IPS-NIHi7 (cell line): ENCODE data around the gene WRAP73.

Experiments used
- DNase-seq: peaks from one replicate; pipeline ENCODE4 v3.0.0; 2012; ENCODE audit warnings: mixed read lengths; ENCODE audit errors: extremely low spot score

Gene WRAP73

DNA sequence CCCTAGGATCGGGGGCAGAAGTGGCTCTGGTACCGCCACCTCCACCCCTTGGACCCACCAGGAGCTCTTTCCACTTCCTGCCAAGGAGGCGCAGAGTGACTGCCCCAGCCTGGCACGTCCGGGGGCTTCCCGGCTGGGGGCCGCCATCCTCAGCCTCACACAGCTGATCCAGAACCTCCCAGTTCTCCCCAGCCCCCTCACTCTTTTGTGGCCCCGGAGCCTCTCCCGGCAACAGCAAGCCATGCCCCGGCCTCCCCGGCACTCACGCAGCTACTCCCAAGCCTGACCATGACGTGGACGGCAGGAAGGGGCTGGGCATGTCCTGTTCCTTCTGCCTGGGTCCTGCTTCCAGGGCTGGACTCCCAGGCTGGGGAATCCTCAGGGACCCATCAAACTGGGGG, 19.5 kb upstream of the WRAP73 start:
- no peak for DNase-seq

DNA sequence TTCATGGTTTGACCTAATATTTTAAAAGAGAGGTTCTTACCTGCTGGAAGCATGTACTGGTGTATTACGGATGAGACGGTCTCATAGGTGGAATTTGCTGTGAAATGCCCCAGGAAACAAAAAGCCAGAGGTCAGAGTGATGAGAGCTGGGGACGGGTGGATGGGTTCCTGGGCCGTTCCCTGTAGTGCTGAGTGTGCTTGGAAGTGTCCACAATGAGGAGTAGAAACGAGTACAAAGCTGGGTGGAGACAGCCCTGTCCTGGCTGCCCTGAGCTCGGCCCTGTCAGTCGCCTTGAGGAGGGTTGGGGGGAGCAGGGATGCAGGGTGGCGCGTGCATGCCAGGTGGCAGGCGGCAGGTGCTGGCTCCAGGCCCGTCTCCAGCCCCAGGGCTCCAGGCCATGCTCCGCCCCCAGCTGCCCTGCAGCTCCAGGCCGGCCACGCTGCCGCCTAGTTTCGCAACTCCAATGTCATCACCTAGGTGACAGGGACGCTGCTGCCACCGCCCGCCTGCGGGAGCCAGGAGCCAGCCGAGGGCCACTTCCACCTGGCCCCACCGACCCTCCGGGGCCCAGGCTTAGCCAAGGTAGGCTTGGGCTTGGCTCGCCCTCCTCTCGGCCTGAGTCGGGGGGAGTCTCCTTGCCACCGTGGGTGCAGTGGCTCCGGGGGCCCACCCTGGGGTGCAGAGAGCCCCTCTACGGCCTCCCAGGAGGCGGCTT, 18.8 kb upstream of the WRAP73 start:
- peak; percentile 75 for DNase-seq

DNA sequence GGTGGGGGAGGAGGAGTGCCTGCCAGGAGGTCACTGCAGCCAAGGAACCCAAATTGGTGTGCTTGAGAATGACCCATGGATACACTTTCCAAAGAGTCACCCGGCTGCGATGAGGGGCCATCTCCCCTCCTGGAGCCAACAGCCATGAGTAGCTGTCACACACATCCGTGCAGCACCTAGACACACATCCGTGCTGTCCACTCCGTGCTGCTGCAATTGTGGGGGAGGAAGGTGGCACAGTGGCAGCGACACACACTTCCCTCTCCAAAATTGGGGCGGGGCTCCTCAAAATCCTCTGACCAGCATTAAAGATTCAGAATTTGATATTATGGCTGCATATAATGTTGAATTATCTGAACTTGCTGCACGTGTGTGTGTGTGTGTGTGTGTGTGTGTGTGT, 18.2 kb upstream of the WRAP73 start:
- no peak for DNase-seq

DNA sequence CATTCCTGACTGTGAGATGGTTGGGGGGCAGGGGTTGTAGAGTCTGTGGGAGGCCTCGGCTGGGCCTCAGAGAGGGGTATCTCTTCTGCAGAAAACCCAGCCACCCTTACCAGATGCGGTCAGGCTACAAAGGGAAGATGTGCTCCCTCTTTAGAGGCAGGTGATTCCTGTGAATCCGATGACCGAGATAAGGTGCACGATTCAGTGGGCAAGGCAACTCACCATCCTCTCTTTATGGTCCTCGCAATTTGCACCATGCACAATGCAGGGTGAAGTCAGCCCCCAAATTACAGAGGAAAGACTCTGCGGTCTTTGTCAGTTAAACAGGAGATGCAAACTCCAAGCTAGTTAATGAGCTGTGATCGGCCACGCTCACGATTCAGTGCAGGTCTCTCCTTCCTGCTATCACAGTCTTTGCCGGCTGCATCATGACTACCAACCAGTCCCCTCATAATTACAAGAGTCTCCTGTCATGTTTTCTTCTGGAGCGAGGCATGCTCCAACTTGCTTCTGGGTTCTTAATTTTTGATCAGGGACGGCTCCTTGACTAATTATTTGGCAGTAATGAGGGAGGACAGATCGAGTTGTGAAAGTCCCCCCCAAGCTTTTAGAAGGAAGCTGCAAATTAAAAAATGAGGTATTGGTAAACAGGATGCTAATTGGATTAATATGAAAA, 14.9 kb upstream of the WRAP73 start:
- DNase-seq, result no peak

DNA sequence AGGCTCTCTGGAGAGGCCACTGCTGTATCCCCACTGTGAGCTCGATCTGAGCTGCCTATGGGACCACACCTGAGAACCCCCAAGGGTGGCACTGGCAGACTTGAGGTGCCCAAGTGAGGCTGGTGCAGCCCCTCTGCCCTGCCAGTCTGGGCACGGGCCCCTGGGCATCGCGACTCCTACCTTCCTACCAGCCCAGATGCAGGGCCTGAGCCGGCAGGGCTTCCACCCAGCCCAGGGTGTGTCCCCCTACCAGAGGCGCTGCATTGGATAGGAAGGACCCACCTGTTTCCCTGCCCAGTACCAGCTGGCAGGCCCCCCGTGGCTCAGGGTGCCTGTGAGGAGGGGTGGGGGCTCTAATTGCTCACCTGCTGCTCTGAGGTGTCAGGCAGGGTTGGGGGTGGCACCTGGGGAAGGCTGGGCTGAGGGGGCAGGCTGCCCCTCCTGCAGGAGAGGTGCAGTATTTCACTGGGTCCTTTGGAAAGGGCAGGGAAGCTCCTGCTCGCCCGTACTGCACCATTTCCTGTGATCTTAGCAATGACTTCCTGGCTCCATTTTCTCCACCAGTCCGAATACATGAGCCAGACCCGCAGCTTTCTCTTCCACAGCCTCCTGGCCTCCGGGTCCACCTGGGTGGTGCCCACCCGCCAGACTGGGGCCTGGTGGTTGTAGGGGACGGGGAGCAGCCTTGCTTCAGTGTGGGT, 14.2 kb upstream of the WRAP73 start:
- DNase-seq, result no peak

DNA sequence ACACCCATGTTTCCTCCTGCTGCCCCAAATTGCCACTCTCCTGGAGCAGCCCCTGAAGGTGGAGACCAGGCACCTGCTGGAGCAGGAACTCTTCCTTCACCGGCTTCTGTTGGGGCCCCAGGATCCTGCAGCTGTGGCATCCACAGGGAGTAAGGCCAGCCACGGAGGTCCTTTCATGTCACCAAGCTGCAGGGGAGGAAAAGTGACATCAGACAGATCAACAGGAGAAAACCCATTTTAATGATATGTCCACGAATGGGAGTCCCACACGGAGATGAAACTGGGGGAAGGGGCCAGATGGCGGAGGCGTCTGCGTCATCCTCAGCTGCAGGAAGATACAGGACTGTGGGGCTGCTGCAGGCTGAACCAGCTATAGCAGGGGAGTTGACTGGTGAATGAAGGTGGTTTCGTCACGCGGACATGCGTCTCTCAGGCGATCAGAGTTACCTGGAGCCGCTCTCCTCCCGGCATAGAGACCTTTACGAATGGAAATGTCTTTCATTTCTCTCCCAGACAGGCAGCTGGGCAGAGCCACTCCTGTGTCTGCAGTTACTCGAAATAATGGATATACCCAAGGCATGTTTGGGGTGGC, 12.3 kb upstream of the WRAP73 start:
- DNase-seq, result no peak

DNA sequence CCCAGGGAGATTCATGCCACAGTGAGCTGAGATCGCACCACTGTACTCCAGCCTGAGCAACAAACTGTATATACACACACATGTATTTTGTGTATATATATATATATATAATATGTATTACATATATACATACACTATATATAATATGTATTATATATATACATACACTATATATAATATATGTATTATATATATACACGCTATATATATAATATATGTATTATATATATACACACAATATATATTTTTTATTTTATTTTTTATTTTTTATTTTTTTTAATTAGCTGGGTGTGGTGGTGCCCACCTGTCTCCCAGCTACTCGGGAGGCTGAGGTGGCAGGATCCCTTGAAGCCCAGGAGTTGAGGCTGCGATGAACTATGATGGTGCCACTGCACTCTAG, 11.7 kb upstream of the WRAP73 start:
- no peak for DNase-seq

DNA sequence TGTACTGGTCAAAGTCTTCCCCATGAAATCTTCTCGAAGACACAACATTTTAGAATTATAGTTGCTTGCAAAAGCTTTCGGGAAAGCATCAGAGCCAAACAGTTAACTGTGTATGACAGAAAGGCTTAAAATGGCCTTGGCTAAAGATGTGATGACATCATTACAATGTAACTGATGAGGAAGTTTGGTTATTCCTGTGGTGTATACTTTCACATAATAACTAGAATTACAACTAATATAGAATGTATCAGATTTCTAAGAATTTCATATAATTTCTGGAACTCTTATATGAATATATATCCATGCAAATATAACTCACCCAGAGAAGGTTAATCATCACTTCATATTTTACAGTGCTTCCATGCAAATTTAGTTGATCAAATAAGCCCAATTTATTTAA, 10.8 kb upstream of the WRAP73 start:
- no peak for DNase-seq

DNA sequence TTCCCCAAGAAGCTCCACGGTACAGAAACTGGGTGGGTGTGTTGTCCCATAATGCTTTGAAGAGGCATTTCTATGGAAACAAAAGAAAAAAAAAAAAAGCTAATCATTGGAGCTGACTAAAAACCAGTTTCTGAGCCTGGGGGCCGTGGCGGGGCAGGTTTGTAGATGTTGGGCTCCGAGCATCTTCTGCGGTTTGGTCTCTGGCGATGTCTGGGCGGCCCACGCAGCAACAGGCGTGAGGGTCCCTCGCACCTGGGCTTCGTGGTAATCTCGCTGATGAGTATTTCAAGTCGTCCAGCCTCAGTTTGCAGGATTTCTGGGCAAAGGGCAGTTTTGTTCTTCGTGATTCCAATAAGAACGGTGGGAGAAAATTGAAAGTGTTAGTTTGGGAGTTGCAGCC, 9.2 kb upstream of the WRAP73 start:
- no peak for DNase-seq

DNA sequence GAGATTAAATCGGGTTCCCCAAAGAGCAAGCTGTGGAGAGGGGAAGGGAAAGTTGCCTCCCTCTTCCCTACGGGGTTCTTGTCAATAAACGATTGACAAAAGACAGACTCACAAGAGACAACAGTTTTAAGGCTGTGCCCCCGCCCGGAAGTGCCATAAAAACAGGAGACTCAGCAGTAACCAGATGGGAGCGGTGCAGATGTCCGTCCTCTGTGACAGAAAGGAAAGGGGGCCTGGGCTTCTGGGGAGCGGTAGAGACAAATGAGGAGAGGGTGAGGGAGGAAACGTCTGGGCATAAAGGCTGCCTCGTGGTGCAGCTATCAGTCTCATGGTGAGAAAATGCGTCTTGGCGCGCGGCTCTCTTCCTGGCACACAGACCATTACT, 8.3 kb upstream of the WRAP73 start:
- DNase-seq, result no peak

DNA sequence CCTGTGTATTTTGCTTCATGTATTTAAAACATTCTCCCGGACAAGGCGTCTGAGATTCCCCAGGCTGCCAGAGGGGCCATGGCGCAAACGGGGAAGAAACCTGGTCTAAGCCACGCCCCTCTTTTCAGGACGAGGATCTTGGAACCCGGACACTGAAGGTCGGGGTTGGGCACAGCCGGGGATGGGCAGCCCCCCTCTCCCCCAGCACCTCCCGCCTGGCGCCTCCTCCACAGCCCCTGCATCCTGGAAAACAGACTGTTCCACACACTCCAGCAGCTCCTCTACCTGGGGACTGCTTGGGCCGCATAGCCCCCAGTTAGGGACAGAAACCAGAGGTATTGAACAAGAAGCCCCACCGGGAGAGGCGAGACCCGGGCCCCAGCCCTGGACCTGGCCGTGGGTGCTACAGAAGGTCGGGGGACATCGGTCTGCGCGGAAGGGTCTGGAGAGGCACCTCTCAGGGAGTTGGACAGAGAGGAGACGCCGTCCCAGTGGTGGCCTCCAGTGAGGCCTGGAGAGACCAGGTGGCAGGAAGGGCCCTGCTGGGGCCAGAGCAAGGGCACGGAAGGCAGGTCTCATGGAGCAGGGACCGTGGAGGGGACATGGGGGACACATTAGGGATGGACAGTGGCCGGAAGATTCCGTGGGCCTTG, 7.8 kb upstream of the WRAP73 start:
- no peak for DNase-seq

DNA sequence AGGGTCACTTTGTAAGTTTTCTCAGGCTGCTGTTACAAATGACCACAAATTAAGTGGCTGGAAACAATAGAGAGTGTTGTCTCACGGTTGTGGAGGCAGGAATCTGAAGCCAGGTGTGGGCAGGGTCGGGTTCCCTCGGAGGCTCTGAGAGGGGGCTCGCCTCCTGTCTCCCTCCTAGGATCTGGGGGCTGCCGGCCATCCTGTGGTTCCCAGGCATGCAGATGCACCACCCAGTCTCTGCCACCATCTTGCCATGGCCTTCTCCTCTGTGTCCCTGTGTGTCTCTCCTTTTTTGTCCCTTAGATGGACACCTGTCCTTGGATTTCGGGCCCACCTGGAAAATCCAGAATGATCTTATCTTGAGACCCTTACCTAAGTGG, 7.2 kb upstream of the WRAP73 start:
- no peak for DNase-seq

DNA sequence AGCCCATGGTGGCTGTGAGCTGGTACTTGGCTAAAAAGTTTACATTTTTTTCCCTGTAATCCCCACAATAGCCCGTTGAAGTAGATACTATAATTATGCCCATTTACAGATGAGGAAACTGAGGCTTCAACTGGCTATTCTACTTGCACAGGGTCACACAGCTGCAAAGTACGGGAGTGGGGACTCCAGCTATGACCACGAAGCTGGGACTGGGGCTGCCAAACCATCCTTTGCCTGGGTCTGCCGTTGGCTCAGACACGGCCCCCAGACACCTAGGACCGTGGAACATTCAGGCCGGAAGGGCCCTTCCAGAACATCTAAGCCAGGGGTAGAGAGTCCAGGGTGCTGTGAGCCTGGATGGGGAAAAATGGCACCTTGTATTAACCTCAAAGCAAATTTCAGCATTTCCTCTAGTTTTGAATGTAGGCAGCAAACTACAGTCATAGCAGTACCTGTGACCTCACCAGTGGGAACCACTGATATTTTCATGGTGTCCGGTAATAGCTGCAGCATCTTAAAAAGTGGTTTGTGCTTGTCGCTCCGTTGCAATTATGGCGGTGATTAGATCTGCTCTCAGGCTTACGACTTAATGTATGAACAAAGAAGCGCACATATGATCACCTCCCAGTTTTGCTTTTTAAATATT, 6.7 kb upstream of the WRAP73 start:
- no peak for DNase-seq

DNA sequence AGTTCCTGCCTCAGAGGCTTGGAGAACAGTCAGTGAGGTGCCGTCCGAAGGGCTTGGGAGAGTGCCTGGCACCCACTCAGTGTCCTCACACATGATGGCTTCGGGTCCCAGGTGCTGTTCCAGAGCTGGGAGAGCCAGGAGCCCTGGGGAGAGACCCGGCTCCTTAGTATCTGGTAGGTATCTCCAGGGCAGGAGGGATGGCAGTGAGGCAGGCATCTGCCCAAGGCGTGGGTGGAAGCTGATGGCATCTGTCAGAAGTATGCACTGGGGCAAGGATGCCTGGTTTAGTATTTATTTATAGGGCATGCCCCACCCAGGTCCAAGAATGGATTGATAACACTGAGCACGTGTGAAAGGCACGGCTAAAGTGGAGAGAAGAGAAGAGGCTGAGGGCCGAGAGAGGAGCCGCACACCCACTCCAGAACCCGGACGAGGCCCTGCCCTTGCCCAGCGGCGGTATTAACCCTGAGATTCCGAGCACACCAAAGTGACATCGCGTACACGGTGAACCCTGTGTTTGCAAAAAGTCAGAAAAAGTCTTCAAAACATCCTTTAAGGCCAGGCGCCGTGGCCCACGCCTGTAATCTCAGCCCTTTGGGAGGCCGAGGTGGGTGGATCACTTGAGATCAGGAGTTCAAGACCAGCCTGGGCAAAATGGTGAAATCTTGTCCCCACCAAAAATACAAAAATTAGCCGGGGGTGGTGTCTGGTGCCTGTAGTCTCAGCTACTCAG, 4.8 kb upstream of the WRAP73 start:
- DNase-seq, result no peak

DNA sequence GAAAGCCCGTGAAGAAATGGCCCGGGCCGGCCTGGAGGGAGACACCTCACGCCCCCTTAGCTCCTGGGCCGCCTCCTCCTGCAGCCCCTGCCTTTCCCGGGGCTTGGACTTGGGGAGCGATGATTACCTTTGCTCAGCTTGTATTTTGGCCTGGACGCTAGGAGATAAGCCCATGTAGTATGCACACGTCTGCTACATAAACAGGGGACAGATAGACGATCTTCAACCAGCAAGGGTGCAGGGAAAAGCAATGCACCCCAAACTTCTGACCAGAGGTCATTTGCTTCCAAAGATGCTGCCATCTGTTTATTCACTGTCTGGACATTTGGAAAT, 3.3 kb upstream of the WRAP73 start:
- DNase-seq, result no peak

DNA sequence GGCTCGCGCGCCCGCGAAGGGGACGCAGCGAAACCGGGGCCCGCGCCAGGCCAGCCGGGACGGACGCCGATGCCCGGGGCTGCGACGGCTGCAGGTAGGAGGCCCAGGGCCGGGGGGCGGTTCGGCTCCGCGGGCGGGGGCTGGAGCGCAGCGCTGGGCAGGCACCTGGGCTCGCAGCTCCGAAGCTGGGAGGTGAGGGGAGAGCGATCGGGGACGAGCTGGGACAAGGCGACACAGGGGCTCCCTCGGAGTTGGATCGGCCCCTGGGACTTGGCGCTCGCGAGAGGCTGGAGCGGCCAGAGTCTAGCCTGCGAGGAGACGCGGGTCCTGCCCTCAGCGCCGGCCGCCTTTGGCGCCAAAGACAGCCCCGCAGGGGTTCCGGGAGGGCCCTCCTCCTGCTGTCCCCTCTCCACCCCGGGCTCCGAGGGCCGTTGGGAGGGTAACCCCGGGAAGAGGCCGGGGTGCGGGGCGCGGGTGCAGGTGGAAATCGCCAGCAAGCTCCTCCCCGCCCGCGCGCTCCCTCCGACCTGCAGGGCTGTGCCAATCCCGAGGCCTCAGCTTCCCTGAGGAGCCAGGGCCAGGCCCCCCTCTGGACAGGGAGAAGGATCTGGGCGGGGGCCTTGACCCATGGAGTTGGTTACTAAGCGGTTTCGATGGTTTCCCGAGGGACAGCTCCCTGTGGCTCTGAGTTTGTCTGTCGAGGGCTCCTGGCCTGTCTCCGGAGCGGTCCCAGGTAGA, 2.8 kb upstream of the WRAP73 start:
- DNase-seq, result peak; percentile 37

DNA sequence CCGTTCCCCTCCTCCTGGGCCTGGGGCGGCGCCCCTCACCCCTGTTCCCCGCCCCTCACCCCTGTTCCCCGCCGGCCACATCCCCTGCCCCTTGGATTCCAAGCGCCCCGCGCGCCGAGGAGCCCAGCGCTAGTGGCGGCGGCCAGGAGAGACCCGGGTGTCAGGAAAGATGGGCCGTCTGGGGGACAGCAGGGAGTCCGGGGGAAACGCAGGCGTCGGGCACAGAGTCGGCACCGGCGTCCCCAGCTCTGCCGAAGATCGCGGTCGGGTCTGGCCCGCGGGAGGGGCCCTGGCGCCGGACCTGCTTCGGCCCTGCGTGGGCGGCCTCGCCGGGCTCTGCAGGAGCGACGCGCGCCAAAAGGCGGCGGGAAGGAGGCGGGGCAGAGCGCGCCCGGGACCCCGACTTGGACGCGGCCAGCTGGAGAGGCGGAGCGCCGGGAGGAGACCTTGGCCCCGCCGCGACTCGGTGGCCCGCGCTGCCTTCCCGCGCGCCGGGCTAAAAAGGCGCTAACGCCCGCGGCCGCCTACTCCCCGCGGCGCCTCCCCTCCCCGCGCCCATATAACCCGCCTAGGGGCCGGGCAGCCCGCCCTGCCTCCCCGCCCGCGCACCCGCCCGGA, 2.1 kb upstream of the WRAP73 start, which contains the start of gene TP73:
Gene TP73, plus strand, starts transcription at position 587 of the 618 bp plus-strand sequence. CDS start 29,850 bp downstream, outside the sequence.
- DNase-seq, result peak; percentile 63

DNA sequence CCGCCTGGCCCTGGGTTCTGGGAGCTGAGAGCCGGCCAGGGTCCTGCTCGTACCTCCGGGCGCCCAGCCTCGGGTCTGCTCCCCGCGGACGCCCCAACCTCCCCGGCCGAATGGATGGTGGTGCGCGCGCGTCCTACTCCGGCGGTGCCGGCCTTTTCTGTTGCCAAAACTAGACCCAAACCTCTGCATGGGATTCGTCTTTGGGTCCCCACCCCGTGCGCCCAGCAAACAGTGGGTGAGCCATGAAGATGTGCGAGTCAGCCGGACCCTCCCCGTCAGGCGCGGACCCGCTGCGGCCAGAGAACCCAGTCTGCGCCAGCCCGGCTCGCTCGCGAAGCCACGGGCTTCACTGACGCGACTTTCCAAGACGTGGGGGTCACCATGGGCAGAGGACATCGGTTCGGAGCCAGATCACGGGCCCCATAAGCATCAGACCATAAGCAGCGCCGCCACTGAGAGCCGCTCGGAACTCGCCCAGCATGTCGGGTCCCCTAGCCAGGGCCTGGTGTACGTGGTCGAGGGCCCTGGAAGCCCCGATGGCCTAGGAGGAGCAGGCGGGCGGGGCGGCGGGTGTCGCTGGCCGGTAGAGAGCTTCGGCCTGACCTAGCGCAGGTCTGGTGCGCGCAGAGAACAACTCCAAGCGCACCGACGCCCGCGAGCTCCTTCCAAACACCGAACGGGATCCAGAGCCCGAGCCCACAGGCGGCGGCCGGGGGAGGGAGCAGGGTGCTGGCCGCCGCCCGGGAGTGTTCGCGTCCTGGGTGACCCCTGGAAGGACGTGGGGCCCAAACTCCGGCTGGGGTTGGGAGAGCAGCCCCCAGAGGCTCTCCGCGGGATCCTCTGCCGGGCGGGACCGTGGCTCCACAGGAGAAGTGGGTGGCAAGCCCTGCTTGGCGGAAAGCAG, 1.4 kb upstream of the WRAP73 start:
- DNase-seq, result peak; percentile 60
